OCI-LY1 (cell line): ENCODE measurements around the gene RET.

Experiments used
- H2AFZ ChIP-seq: fragments of 200-600 bp; sonication (generic), shearing (Covaris generic); 2 replicates; pipeline ENCODE4 v1.6.0; 2014; ENCODE audit warnings: antibody characterized with exemption, mild to moderate bottlenecking, low read length
- H3F3A ChIP-seq: fragments of 200-600 bp; sonication (generic), shearing (Covaris generic); 2 replicates; pipeline ENCODE4 v1.6.0; 2014; ENCODE audit warnings: mild to moderate bottlenecking, antibody characterized with exemption, low read length, moderate library complexity; ENCODE audit not compliant: insufficient read depth
- H3K27ac ChIP-seq: fragments of 200-600 bp; sonication (generic); 2 replicates; pipeline ENCODE4 v1.5.1; 2014; ENCODE audit warnings: low read length, mixed run types, mild to moderate bottlenecking, low read depth; ENCODE audit not compliant: poor library complexity, severe bottlenecking
- H3K27me3 ChIP-seq: fragments of 200-600 bp; sonication (generic); 2 replicates; pipeline ENCODE4 v1.6.0; 2014; ENCODE audit warnings: antibody characterized with exemption, mild to moderate bottlenecking, low read length, moderate library complexity; ENCODE audit not compliant: insufficient read depth
- H3K36me3 ChIP-seq: fragments of 200-600 bp; sonication (generic); 2 replicates; pipeline ENCODE4 v1.6.1; 2014; ENCODE audit warnings: mild to moderate bottlenecking, antibody characterized with exemption, low read length, moderate library complexity, mixed read lengths; ENCODE audit not compliant: insufficient read depth
- H3K4me1 ChIP-seq: fragments of 200-600 bp; sonication (generic); 2 replicates; pipeline ENCODE4 v1.5.1; 2014; ENCODE audit warnings: mild to moderate bottlenecking, low read length, moderate library complexity; ENCODE audit not compliant: insufficient read depth, severe bottlenecking
- H3K4me2 ChIP-seq: fragments of 200-600 bp; sonication (generic), shearing (Covaris generic); 2 replicates; pipeline ENCODE4 v1.6.1; 2014; ENCODE audit warnings: low read length
- H3K4me3 ChIP-seq: fragments of 200-600 bp; sonication (generic); 2 replicates; pipeline ENCODE4 v1.5.1; 2014; ENCODE audit warnings: low read length, low read depth, mild to moderate bottlenecking, mixed read lengths; ENCODE audit not compliant: poor library complexity, severe bottlenecking
- H3K79me2 ChIP-seq: fragments of 200-600 bp; shearing (Covaris generic); 2 replicates; pipeline ENCODE4 v1.6.1; 2016; ENCODE audit warnings: mixed run types, low read length, mixed read lengths; ENCODE audit not compliant: insufficient read depth
- H3K9ac ChIP-seq: fragments of 200-600 bp; sonication (generic), shearing (Covaris generic); 2 replicates; pipeline ENCODE4 v1.6.1; 2014; ENCODE audit warnings: mild to moderate bottlenecking, low read length, mixed read lengths
- H3K9me2 ChIP-seq: fragments of 200-600 bp; sonication (generic), shearing (Covaris generic); 2 replicates; pipeline ENCODE4 v1.6.1; 2014; ENCODE audit warnings: low read depth, mild to moderate bottlenecking, low read length, mixed read lengths
- H3K9me3 ChIP-seq: fragments of 200-600 bp; shearing (Covaris generic); 2 replicates; pipeline ENCODE4 v1.6.1; 2014; ENCODE audit warnings: low read length, mixed read lengths
- H4K20me1 ChIP-seq: fragments of 200-600 bp; sonication (generic), shearing (Covaris generic); 2 replicates; pipeline ENCODE4 v1.6.0; 2016; ENCODE audit warnings: mild to moderate bottlenecking, low read length; ENCODE audit not compliant: insufficient read depth
- EZH2 ChIP-seq: fragments of 200-600 bp; sonication (generic), shearing (Covaris generic); IDR thresholded peaks from 2 replicates; pipeline ENCODE4 v1.8.0; 2017; ENCODE audit warnings: borderline replicate concordance, mixed run types, mild to moderate bottlenecking, antibody characterized with exemption, low read length, moderate library complexity, mixed read lengths
- TF ChIP-seq, protein P1 (sequence below): fragments of 200-600 bp; sonication (generic), shearing (Covaris generic); IDR thresholded peaks from 2 replicates; pipeline ENCODE4 v1.5.1; 2017; ENCODE audit warnings: mild to moderate bottlenecking, antibody characterized with exemption, low read length, moderate library complexity, mixed read lengths

Gene RET

GRCh38 chr10:43078175-43078985, 1.5 kb downstream of the RET start:
- H3K9me3 ChIP-seq: no peaks in the 10 kb centered on the region
- H3K36me3 ChIP-seq: no peaks in the 10 kb centered on the region
- no peaks in the 10 kb centered on the region for H4K20me1 ChIP-seq
- no peak overlapping the region for H3K4me3 ChIP-seq
- H3K79me2 ChIP-seq: no peaks in the 10 kb centered on the region
- H2AFZ ChIP-seq: no peak overlapping the region
- no peak overlapping the region for H3K27ac ChIP-seq
- no peaks in the 10 kb centered on the region for H3F3A ChIP-seq
- no peak overlapping the region for H3K9ac ChIP-seq
- no peak overlapping the region for H3K4me2 ChIP-seq
- no peaks in the 10 kb centered on the region for H3K27me3 ChIP-seq
- H3K9me2 ChIP-seq: no peaks in the 10 kb centered on the region
- H3K4me1 ChIP-seq: no peaks in the 10 kb centered on the region
- TF ChIP-seq EZH2: no peak
- TF ChIP-seq, protein P1, sequence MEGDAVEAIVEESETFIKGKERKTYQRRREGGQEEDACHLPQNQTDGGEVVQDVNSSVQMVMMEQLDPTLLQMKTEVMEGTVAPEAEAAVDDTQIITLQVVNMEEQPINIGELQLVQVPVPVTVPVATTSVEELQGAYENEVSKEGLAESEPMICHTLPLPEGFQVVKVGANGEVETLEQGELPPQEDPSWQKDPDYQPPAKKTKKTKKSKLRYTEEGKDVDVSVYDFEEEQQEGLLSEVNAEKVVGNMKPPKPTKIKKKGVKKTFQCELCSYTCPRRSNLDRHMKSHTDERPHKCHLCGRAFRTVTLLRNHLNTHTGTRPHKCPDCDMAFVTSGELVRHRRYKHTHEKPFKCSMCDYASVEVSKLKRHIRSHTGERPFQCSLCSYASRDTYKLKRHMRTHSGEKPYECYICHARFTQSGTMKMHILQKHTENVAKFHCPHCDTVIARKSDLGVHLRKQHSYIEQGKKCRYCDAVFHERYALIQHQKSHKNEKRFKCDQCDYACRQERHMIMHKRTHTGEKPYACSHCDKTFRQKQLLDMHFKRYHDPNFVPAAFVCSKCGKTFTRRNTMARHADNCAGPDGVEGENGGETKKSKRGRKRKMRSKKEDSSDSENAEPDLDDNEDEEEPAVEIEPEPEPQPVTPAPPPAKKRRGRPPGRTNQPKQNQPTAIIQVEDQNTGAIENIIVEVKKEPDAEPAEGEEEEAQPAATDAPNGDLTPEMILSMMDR: no peak

- Histone ChIP-seq H3K9ac (no peak overlapping the region), H3K9me3 (no peaks in the 10 kb centered on the region), H3K4me1 (no peaks in the 10 kb centered on the region), H3K36me3 (no peaks in the 10 kb centered on the region), H4K20me1 (no peaks in the 10 kb centered on the region), H3K27ac (no peak overlapping the region), H3F3A (no peaks in the 10 kb centered on the region), H2AFZ (no peak overlapping the region), H3K4me2 (no peak overlapping the region), H3K4me3 (no peak overlapping the region), H3K9me2 (no peaks in the 10 kb centered on the region), H3K79me2 (no peaks in the 10 kb centered on the region), H3K27me3 (no peaks in the 10 kb centered on the region)
- no peak for TF ChIP-seq EZH2
- TF ChIP-seq, protein P1: peak; percentile 70
Measured at GRCh38 chr10:43078986-43079273, 2.1 kb downstream of the RET start.

GRCh38 chr10:43079856-43080255, 3.0 kb downstream of the RET start:
- TF ChIP-seq, protein P1: no peak
- no peak for TF ChIP-seq EZH2
- Histone ChIP-seq H3K4me2 (no peak overlapping the region), H3F3A (no peaks in the 10 kb centered on the region), H3K36me3 (no peaks in the 10 kb centered on the region), H3K9me3 (no peaks in the 10 kb centered on the region), H3K27ac (no peak overlapping the region), H3K79me2 (no peaks in the 10 kb centered on the region), H3K27me3 (no peaks in the 10 kb centered on the region), H3K9me2 (no peaks in the 10 kb centered on the region), H4K20me1 (no peaks in the 10 kb centered on the region), H3K4me1 (no peaks in the 10 kb centered on the region), H3K9ac (no peak overlapping the region), H2AFZ (no peak overlapping the region), H3K4me3 (no peak overlapping the region)
